GM10266 (cell line): Measurements from ENCODE around the gene REPS2.
"Not testable (repeated sequence)": the region's sequence is repeated elsewhere in the genome, so short reads cannot be mapped to it uniquely, and the experiment has no call there.

Experiments
- DNase-seq: peaks from one replicate; pipeline ENCODE4 v3.0.0; 2012; ENCODE audit errors: extremely low spot score
- TF ChIP-seq, protein P1 (sequence below): IDR thresholded peaks from 2 replicates; pipeline ENCODE4 v1.5.1; 2012; ENCODE audit warnings: mild to moderate bottlenecking, low read depth; ENCODE audit not compliant: control insufficient read depth, insufficient read depth; ENCODE audit errors: missing control alignments

The REPS2 gene

DNA sequence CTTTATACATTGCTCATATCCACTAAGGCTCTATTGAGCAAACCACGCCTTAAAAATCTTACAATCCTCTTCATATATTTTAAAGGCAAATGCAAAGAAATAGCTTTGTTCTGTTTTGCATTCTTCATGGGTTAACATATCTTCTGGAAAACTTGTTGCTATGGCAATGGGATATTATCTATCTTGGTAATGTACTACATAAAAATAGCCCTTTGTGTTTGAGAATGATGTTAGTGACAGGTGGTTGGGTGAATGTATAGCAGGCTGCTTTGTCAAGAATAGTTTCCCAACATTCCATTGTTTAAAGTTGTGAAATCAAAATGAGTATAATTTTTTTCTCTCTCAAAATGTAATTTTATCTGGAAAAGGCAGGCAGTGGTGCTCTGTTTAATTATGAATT is 16.8 kb downstream of the REPS2 start:
- DNase-seq: no peak
- TF ChIP-seq, protein P1, sequence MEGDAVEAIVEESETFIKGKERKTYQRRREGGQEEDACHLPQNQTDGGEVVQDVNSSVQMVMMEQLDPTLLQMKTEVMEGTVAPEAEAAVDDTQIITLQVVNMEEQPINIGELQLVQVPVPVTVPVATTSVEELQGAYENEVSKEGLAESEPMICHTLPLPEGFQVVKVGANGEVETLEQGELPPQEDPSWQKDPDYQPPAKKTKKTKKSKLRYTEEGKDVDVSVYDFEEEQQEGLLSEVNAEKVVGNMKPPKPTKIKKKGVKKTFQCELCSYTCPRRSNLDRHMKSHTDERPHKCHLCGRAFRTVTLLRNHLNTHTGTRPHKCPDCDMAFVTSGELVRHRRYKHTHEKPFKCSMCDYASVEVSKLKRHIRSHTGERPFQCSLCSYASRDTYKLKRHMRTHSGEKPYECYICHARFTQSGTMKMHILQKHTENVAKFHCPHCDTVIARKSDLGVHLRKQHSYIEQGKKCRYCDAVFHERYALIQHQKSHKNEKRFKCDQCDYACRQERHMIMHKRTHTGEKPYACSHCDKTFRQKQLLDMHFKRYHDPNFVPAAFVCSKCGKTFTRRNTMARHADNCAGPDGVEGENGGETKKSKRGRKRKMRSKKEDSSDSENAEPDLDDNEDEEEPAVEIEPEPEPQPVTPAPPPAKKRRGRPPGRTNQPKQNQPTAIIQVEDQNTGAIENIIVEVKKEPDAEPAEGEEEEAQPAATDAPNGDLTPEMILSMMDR: no peak

DNA sequence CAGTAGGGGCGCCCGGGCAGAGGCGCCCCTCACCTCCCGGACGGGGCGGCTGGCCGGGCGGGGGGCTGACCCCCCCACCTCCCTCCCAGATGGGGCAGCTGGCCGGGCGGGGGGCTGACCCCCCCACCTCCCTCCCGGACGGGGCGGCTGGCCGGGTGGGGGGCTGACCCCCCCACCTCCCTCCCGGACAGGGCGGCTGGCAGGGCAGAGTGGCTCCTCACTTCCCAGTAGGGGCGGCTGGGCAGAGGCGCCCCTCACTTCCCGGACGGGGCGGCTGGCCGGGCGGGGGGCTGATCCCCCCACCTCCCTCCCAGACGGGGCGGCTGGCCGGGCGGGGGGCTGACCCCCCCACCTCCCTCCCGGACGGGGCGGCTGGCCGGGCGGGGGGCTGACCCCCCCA is 18.5 kb downstream of the REPS2 start:
- not testable (repeated sequence) for DNase-seq

DNA sequence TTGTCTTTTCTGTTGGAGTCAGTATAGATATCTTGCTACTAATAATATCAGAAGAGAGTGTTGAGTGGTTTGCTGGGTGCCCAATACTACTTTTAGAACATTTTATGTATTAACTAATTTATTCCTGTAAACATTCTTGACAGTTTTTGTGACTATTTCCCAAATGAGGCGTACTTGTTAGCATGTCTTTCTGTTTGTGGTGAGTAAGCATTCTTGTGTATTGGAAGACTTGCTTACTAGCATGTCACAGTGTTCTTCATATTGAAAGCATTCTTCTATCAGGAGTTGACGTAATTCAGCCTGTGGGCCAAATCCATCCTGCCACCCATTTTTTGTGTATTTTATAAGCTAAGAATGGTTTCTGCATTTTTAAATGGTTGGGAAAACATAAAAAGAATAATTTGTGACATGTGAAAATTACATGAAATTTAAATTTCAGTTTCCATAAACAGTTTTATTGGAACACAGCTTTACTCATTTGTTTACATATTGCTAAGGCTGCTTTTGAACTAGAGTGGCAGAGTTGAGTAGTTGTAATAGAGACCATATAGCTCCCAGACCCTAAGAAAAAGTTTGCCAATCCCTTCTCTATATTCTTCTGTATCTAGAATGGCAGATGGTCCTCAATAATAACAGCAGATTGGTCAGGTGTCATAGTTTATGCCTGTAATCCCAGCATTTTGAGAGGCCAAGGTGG is 20.4 kb downstream of the REPS2 start:
- DNase-seq: no peak
- TF ChIP-seq, protein P1: no peak

DNA sequence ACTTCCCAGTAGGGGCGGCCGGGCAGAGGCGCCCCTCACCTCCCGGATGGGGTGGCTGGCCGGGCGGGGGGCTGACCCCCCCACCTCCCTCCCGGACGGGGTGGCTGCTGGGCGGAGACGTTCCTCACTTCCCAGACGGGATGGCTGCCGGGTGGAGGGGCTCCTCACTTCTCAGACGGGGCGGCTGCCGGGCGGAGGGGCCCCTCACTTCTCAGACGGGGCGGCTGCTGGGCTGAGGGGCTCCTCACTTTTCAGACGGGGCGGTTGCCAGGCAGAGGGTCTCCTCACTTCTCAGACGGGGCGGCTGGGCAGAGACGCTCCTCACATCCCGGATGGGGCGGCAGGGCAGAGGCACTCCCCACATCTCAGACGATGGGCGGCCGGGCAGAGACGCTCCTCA is 22.3 kb downstream of the REPS2 start:
- DNase-seq: not testable (repeated sequence)

DNA sequence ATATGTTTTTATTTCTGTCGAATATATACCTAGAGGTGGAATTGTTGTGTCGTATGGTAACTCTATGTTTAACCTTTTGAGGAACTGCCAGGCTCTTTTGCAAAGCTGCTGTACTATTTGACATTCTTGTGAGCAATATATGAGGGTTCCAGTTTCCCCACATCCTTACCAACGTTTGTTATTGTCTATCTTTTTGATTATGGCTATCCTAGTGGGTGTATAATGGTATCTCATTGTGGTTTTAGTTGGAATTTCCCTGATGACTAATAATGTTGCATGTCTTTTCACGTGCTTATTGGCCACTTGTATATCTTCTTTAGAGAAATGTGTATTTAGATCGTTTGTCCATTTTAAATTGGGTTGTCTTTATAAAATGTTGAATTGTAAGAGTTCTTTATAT is 24.5 kb downstream of the REPS2 start:
- TF ChIP-seq, protein P1: no peak
- no peak for DNase-seq

DNA sequence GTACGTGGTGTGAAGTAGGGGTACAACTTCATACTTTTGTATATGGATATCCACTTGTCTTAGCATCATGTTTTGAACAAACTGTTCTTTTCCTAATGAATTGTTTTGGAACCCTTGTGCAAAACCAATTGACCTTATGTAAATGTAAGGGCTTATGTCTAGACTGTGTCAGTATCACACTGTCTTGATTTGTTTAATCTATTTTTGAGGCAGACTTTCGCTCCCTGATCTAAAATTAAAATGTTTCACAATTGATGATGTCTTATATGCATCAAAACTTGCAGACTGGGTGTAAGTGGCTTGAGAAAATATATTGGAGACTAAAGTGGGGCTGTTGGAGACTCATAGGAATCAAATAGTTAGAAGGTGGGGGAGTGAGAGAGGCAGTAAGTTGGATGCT is 25.2 kb downstream of the REPS2 start:
- TF ChIP-seq, protein P1: no peak

DNA sequence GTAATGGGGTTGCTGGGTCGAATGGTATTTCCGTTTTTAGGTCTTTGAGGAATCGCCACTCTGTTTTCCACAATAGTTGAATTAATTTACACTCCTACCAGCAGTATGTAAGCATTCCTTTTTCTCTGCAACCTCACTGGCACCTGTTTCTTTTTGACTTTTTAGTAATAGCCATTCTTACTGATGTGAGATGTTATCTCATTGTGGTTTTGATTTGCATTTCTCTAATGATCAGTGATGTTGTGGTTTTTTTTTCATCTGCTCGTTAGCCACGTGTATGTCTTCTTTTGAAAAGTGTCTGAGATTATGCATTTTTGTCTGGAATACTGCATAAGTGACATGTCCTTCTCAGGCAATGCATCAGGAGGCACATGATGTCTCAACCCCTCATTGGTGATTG is 28.8 kb downstream of the REPS2 start:
- TF ChIP-seq, protein P1: no peak
- DNase-seq: no peak

More for the DNA sequence above, 25.2 kb downstream of the REPS2 start:
- no peak for DNase-seq

DNA sequence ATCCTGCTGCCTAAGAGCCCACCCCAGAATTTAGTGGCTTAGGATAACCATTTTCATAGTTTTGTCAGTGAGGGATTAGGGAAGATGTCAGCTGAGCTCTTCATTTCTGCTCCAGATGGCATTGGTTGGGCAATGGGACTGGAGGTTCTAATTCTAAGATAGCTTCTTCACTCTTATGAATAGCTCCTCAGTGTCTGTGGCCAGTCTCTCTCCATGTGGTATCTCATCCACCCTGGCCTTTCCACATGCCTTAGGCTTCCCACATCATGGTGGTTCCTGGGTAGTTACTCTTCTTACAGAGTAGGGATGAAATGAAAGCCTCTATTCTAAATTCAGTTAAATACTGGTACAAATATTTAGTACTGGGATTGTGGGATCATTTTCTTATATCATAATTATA is 31.3 kb downstream of the REPS2 start:
- no peak for DNase-seq
- TF ChIP-seq, protein P1: no peak
